GM19397 (cell line): ENCODE results near the gene SHISA9.
"Not testable (repeated sequence)": the region's sequence is repeated elsewhere in the genome, so short reads cannot be mapped to it uniquely, and the experiment has no call there.

Experiments used
- ATAC-seq: cut with Tn5 transposase; IDR thresholded peaks from one replicate; pipeline ENCODE4 v1.9.1; 2021; ENCODE audit warnings: mild to moderate bottlenecking, moderate library complexity; ENCODE audit not compliant: unreplicated experiment

The SHISA9 gene

DNA sequence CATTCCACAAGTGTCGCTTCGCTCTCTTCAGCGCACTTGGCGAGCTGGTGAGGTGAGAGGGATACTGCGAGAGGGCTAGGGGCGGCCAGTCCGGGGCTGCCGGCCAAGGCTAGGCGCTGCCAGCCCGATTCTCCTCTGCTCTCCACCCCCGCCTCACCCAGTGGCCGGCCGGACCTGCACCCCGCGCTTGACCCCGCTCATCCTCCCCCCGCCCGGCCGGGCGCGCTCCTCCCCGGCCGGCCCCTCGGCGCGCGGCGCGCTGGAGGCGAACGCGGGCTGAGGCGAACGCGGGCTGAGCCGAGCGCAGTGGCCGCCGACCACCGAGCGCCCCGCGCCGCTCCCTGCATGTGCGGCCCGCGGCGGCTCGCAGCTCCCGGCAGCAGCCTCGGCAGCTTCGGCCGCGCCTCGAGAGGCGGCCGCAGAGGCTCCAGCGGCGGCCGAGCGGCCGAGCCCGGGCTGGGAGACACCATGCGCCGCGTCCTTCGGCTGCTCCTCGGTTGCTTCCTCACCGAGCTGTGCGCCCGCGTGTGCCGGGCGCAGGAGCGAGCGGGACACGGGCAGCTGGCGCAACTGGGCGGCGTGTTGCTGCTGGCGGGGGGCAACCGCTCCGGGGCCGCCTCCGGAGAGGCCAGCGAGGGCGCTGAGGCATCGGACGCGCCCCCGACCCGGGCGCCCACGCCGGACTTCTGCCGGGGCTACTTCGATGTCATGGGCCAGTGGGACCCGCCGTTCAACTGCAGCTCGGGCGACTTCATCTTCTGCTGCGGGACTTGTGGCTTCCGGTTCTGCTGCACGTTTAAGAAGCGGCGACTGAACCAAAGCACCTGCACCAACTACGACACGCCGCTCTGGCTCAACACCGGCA, at the start of gene SHISA9:
TSS of gene SHISA9 (plus strand) at position 2 of the 865 bp plus-strand sequence.
- ATAC-seq = no peak

DNA sequence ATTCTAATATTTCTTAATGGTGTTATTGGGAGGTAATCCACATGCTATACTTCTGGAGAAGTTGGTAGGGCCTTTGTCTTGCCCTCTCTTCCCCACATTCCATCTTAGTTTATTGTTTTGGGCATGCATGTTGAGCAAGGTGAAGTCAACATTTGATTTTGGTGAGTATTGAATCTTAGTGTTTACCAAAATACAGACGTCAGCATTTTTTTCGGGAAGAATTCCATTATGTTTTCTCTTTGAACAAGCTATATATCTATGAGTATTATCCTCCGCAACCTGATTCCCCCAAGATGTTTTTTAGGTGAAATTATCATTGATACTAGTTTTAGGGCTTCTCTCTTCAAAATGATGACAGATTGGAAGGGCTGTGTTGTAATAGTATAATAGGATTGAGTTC, 47.4 kb upstream of the SHISA9 start:
- ATAC-seq = no peak

DNA sequence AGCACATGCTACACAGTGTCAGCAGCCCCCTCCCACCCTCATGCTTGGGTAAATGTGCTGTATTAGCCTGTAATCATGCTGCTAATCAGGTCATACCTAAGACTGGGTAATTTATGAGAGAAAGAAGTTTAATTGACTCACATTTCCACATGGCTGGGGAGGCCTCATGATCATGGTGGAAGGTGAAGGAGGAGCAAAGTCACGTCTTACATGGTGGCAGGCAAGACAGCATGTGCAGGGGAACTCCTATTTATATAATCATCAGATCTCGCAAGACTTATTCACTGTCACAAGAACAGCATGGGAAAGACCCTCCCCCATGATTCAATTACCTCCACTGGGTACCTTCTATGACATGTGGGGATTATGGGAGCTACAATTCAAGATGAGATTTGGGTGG, 44.0 kb upstream of the SHISA9 start:
- not testable (repeated sequence) for ATAC-seq

DNA sequence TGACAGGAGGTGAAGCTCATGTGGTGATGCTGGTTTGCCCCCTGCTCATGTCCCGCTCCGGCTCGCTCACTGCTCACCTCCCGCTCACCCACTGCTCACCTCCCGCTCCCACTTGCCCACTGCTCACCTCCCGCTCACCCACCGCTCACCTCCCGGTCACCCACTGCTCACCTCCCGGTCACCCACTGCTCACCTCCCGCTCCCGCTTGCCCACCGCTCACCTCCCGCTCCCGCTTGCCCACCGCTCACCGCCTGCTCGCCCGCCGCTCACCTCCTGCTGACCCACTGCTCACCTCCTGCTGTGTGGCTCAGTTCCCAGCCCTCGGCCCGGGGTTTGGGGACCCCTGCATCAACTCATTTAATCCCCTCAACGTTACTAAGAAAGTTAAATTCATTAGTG, 39.1 kb upstream of the SHISA9 start:
- no peak for ATAC-seq

DNA sequence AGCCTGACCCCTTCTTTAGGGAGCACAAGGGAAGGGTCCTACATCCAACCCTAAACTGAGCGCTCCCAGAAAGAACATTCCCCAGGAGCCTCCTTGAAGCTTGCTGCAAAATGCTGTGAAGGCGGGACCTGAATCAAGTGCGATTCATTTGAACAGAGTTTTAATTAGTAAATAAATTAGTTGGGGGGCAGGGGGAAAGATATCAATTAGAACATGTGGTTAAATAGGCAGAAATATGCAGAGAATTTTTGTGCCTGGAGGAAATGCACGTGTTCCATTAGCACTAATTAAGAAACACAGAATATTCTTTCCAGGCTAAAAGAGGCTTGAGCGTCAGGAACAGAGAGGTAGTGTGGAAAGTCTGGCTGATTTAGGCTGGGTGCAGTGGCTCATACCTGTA, 38.5 kb upstream of the SHISA9 start:
- ATAC-seq = no peak

DNA sequence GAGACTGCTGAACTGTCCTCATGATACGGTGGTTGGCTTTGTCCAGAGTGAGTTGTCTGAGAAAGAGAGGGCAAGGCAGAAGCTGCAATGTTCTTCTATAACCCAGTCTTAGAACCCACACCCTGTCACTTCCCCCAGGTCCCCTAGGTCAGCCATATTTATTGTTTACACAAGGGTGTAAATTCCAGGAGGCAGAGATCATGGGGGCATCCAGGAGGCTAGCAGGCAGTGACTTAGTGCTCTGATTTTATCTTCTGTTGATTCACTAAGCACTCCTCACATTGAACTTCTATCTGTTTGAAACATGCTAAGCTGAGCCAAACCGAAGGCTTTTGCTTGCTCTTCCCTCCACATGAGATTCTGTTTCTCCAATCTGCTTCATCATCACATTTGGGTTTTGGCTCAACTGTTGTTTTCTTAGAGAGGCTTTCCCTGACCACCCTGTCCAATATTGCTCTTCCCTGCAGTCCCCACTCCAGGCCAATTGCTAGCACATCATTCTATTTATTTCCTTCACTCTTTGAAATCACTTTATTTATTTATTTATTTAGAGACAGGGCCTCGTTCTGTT, 34.3 kb upstream of the SHISA9 start:
- no peak for ATAC-seq

DNA sequence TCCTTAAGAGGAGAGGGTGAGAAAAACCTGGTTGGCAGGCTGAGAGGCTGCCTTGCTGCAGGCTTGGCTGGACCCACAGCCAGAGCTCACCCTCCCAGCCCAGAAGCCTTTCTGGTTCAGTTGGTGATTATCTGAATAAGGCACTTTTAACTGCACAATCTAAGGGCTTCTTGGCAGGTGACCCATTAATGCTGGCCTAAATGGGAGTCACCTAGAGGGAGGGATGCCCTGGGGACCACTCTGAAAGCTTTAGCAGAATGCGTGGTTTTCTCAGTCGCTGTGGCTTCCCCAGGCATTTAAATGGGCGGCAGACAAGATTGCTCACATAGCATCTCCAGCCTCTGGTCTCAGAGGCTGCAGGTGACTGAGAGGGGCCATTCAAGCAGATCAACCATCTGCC, 33.2 kb upstream of the SHISA9 start:
- ATAC-seq = no peak

DNA sequence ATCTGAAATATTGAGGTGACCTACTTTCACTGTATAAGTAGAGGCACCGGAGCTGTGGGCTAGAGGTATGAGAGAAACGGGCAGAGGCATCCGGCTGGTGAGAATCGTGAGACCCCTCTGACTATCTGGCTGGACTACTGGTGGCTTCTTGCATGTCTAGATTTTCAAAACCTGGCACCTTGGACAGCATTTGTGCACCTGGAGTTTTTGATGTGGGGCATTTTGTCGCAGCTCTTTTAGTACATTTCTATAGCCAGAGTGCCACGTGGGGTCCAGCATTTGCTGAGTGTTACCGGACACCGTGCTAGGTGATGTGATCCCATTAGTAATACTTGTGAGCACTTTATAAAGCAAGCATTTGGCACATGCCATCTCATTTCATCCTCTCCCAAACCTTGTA, 32.6 kb upstream of the SHISA9 start:
- ATAC-seq = no peak

DNA sequence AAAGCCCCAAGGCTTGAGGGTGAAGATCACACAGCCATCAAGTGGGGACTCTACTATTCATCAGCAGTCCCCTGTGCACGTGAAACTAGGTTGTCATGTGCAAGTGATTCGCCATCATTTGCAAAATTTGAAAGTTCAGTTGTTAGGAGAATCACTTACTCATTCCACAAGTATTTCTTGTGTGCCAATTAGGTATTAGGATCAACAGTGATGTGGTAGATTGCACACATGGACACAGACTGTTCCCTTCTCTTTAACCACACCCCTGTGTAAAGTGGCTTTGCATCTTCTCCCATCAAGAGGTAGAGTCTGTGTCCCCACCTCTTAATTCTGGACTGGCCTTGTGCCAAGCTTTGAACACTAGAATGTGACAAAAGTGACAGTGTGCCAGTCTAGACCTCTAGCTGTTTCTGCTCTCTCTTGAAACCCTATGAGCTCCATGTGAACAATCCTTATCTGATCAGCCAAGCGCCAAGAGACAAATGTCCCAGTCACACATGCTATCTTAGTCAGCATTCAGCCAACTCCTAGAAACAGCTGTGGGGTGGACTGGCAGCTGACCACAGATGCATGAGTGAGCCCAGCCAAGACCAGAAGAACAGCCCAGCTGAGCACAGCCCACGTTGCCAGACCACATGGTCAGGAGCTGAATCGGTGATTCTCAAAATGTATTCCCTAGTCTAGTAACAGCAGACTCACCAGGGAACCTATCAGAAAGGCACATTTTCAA, 31.5 kb upstream of the SHISA9 start:
- no peak for ATAC-seq

DNA sequence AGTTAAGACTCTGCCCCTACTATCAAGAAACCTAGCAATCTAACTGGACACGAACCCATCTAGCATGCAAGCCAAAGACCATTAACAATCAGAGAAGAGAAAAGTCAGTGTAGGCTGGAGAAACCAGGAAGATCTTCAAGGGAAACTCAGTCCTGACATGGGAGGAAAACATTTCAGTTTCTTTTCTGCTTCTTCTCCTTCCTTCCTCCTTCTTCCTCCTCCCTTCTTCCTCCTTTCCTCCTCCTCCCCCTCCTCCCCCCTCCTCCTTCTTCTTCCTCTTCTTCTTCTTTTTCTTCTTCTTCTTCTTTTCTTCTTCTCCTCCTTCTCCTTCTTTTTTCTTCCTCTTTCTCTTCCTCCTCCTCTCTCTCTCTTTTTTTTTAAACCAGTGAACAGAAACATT, 29.6 kb upstream of the SHISA9 start:
- no peak for ATAC-seq

DNA sequence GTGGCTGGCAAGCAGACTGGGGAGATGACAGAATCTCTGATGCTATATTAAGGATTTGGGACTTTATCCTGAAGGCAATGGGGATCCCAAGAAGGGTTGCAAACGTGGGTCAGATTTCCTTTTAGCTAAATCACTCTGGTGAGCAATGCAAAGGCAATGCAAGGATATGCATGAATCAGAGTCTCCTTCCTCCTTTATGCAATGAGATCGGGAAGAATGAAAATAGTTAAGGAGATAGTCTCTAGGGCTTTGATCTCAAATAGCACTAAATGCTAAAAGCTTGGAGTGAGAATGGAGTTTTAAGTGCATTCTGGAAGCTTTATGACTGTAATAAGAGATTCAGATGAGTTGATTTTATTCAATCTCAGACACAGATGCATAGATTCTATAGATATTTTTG, 27.2 kb upstream of the SHISA9 start:
- no peak for ATAC-seq

DNA sequence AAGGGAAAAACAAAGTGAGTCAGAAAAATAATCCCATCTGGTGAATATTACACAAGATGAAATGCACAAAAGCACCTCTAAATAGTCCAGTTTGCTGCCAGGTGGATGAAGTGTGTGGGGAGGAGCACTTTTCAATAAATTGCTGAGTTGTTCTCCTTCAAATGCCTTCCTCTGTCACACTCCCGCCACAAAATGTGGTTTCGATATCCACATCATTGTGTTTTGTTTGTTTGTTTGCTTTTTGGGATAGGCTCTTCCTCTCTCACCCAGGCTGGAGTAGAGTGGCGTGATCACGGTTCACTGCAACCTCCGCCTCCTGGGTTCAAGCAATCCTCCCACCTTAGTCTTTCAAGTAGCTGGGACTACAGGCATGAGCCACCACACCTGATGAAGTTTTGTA, 24.6 kb upstream of the SHISA9 start:
- no peak for ATAC-seq

DNA sequence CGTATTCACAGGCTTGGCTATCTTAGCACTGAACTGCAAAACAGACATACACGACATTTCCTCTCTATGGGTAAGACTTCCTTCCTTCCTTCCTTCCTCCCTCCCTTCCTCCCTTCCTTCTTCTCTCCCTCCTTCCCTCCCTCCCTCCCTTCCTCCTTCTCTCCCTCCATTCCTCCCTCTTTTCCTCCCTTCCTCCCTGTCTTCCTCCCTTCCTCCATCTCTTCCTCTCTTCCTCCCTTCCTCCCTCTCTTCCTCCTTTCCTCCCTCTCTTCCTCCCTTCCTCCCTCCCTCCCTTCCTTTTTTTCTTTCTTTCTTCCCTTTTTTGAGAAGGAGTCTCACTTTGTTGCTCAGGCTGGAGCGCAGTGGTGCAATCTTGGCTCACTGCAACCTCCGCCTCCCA, 22.4 kb upstream of the SHISA9 start:
- ATAC-seq = no peak

DNA sequence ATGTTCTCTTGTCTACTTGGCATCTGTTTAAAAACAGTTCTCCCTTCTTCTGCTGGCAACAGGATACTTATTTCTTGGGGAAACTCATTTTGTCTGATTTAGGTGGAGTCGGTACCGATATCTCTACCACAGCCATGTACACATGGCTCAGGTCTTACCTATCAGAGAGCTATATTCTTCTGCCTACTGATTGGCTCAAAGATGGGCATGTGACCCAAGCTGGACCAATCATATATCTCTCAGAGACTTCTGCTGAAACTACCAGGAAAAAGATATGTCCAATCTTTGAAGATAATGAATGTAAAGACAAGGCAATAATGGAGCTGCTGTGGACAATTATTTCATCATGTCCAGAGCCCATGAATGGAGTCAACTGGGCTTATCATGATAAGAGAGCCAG, 21.6 kb upstream of the SHISA9 start:
- no peak for ATAC-seq

DNA sequence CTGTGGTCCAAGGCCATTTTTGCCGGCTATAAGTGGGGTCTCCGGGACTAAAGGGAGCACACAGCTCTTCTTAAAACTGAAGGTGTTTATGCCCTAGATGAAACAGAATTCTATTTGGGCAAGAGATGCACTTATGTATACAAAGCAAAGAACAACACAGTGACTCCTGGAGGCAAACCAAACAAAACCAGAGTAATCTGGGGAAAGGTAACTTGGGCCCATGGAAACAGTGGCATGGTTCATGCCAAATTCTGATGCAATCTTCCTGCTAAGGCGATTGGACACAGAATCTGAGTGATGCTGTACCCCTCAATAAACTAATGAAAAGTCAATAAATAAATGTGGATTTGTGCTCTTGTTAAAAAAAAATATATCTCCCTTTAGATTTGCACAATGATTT, 20.2 kb upstream of the SHISA9 start:
- ATAC-seq = no peak

DNA sequence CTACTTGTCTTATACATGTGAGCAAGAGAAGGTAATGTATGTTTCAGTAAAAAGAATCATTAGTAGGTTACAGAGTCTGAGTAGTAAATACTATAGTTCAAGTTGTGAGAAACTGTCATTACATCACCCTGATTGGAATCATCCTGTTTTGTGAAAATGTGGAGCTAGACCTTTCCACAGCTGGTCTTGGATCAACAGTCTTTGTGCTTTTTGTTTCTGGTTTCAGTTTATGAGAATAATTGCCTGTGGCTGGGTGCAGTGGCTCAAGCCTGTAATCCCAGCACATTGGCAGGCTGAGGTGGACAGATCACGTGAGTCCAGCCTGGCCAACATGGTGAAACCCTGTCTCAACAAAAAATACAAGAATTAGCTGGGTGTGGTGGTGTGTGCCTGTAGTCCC, 19.7 kb upstream of the SHISA9 start:
- no peak for ATAC-seq

DNA sequence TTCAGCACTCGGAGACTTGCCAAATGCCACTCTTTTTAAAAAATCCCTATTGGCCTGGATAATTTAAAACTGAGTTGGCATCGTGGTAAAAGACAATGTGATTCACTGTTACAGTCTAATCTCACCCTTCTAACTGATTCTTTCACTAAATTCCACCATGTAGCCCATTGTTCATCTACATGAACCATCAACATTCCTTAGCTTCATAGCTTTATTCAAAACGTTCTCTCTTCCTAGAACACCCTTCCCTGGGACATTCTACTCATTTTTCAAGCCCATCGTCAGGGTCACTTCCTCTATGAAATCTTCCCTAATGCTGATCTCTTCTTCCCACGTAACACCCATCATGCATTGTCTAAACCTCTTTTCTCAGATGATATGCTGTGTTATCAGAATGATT, 15.7 kb upstream of the SHISA9 start:
- ATAC-seq = no peak

DNA sequence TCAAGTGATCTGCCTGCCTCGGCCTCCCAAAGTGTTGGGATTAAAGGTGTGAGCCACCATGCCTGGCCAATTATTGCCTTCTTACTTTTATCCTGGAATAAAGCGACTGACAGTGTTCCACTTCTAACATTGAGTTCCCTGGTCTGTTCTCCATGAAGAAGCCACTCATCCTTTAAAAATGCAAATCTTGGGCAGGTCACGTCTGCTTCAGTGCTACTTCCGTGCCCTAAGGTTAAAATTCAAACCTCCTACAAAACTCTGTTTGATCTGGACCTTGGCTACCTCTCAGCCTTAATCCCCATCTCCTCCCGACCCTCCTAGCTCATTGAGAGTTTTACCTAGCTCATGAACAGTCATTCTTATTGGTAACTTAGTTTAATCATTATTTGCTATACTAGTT, 9.6 kb upstream of the SHISA9 start:
- no peak for ATAC-seq

DNA sequence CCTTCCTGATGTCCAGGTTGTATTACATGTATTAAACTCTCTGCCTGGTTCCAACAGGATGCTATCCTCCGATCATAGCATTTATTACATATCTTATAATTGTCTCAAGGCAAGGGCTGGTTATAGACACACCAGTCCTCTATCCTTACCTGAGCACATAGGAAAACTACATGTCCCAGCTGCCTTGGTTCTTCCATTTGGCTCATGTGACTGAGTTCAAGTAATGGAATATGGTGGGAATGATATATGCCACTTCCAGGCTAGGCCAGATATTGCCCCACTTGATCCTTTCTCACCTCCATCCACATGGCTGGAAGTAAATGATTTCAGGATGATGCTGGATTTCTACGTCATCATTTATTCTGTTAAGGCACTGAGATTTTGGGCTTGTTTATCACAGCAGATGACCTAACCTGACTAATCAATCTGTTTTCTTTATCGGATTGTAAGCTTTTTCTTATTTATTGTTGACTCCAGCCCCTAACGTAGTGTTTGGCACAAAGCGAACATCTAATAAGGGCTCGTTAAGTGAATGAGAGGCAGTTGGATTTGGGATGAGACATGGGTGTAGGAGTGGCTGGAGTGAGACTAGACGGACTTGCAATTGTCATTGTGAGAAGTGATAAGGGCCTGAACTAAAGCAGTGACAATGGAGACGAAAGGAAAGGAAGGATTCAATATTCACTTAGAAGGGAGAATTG, 8.2 kb upstream of the SHISA9 start:
- no peak for ATAC-seq

DNA sequence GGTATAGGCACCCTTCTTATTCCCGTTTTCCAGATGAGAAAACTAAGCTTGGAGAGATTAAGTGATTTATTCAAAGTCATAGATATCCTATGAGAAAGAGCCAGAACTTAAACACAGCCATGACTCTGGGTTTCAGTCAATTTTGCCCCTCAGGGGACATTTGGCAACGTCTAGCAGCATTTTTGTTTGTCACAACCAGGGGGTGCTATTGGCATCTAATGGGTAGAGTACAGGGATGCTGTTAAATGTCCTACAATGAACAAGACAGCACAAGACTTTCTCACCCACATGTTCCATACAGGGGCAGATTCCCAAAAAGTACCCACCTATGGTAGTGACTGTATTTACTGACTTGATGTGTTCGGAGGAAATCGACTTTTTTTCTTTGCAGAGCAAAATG, 4.8 kb upstream of the SHISA9 start:
- no peak for ATAC-seq

DNA sequence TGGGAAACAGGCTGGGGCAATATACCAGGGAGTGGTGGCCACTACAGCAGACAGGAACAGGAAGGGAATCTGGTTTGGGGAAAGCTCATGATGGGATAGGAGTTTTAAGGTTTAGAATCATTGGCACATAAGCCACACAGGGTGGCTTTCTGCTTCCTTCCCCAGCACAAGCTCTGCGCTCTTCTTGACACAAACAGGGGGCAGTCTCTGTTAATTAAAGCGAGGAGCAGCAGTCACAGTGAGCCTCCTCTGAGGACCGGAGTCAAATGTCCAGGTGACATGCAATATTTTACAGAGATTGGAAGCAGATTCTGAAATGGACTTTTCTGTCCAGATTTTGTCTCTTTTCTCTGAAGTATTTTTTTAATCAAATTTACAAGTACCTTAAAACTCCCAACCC, 2.8 kb upstream of the SHISA9 start:
- ATAC-seq = no peak
